ENCODE measurements around the gene NTSR2.

The NTSR2 gene

GRCh38 chr2:11655495-11655894 is 14.5 kb downstream of the NTSR2 start:
- DNase-seq, result no peak

GRCh38 chr2:11652553-11652952 is 17.4 kb downstream of the NTSR2 start:
- no peak for DNase-seq

GRCh38 chr2:11651856-11652548 is 18.0 kb downstream of the NTSR2 start:
- DNase-seq, result no peak

- no peak for DNase-seq
Observed at GRCh38 chr2:11649093-11649492, 20.9 kb downstream of the NTSR2 start.

- DNase-seq, result no peak
Observed at GRCh38 chr2:11647834-11648600, 22.0 kb downstream of the NTSR2 start.

GRCh38 chr2:11646530-11646929 is 23.5 kb downstream of the NTSR2 start:
- no peak for DNase-seq

GRCh38 chr2:11644293-11644692 is 25.7 kb downstream of the NTSR2 start:
- DNase-seq, result no peak

GRCh38 chr2:11642972-11643371 is 27.0 kb downstream of the NTSR2 start:
- no peak for DNase-seq

- no peak for DNase-seq
Observed at GRCh38 chr2:11640132-11640531, 29.9 kb downstream of the NTSR2 start.

GRCh38 chr2:11639503-11639902 is 30.5 kb downstream of the NTSR2 start:
- no peak for DNase-seq

GRCh38 chr2:11637546-11637945 is 32.4 kb downstream of the NTSR2 start:
- no peak for DNase-seq

- DNase-seq, result no peak
Observed at GRCh38 chr2:11636593-11637295, 33.3 kb downstream of the NTSR2 start.

- DNase-seq, result no peak
Observed at GRCh38 chr2:11635141-11635540, 34.9 kb downstream of the NTSR2 start.

GRCh38 chr2:11634584-11634983 is 35.4 kb downstream of the NTSR2 start:
- DNase-seq, result no peak

GRCh38 chr2:11633923-11634478 is 36.0 kb downstream of the NTSR2 start:
- DNase-seq, result no peak

GRCh38 chr2:11631462-11631861 is 38.5 kb downstream of the NTSR2 start:
- no peak for DNase-seq

GRCh38 chr2:11630855-11631254 is 39.1 kb downstream of the NTSR2 start:
- DNase-seq, result no peak

GRCh38 chr2:11629851-11630250 is 40.1 kb downstream of the NTSR2 start:
- no peak for DNase-seq

- no peak for DNase-seq
Observed at GRCh38 chr2:11629215-11629614, 40.8 kb downstream of the NTSR2 start.

- DNase-seq, result no peak
Observed at GRCh38 chr2:11628675-11629074, 41.3 kb downstream of the NTSR2 start.

- no peak for DNase-seq
Observed at GRCh38 chr2:11625671-11626070, 44.3 kb downstream of the NTSR2 start.

- DNase-seq, result no peak
Observed at GRCh38 chr2:11624893-11625292, 45.1 kb downstream of the NTSR2 start.

GRCh38 chr2:11622611-11623010 is 47.4 kb downstream of the NTSR2 start:
- no peak for DNase-seq

- no peak for DNase-seq
Observed at GRCh38 chr2:11621410-11621809, 48.6 kb downstream of the NTSR2 start.

Data from activated naive CD4-positive, alpha-beta T cell treated with Interleukin-2 at 50 U/mL for 16 hours (primary cell).